ENCODE results near the gene CDC42. TPM values are rescaled to one million over a fixed set of nuclear protein-coding genes. Genes with fewer than 3 reads are reported as not detected.

The CDC42 gene
- total and polyA plus RNA-seq, 4 donors = 387 to 542 (median 425) TPM

DNA sequence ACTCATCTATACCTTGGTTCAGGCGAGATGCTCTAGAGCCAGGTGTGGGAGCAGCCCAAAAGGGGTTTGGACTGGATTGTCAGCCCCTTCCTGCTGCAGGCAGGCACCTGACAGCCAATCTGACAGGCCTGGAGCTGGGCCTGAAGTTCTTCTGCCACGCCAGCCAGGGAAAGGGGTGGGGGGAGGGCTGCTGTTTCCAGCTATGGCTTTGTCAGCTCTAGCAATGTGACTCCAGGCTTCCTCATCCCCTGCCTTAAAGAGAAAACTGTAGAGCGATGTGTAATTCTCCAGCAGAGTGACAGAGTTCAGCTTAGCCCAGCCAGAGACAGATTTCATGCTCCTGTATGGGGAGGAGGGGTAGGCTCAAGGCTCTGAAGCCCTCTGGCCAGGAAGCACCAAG, 60.0 kb downstream of the CDC42 start:
- Histone ChIP-seq H3K4me3 (ENCODE audit: low read depth, low read length) (no peak overlapping the region), H3K27me3 (ENCODE audit: control insufficient read depth, insufficient read depth, low read length) (no peaks in the 10 kb centered on the region), H3K4me1 (ENCODE audit: control insufficient read depth, insufficient read depth, low read length) (peaks cover 50% of the 10 kb centered on the region), H3K36me3 (ENCODE audit: control insufficient read depth, insufficient read depth, low read length) (peaks cover 16% of the 10 kb centered on the region), H3K27ac (ENCODE audit: low read depth, low read length) (peak overlapping the region; percentile 29), H3K9me3 (ENCODE audit: control insufficient read depth, insufficient read depth, low read length) (no peaks in the 10 kb centered on the region)
- DNase-seq (ENCODE audit: low read depth in 4 of 6, low spot score in 6 of 6) = no peak
- WGBS (ENCODE audit: insufficient coverage) = 69% methylated on average over 3 of the region's 3 CpGs

DNA sequence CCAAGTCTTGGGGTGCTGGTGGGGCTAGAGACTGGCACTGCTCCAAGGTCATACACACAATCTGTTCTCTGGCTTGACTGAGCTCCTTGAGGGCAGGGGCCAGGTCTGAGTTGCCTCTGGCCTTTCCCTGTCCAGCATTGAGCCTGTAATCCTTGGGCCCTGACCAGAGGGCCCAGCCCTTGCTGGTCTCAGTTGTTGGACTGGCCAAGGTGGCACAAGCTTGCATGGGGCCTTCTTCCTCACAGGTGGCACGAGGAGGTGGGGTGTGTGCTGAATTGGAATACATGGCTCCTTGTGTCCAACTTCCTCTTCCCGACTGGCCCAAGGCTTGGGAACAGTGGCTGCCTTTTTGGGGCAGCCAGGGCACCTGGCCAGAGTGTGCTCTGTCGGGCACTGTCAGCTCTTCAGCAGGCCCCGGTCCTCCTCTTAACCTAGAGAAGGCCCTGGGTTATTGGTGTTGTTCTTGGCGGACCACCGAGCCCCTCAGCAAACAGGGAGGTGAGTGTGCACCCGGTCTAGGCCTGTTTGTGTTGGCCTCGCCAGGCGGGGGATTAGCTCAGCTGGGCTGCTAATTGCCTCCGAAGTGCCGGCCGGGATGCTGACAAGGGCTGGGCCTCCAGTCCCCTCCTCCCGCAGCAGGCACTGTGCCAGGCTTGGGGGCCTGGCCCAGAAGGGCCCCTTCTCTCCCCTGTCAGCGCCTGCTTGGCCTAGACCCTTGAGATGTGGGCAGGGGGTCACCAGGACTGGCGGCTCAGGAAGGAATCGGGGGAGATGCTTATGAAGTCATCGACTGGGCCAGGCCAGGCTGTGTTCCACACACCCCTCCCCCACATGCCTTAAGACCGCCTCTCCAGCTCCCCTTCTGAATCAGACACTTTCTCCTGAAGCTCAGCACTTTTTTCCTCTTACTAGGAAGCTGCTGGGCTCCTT, 61.8 kb downstream of the CDC42 start:
- Histone ChIP-seq H3K4me3 (ENCODE audit: low read depth, low read length) (no peak overlapping the region), H3K27me3 (ENCODE audit: control insufficient read depth, insufficient read depth, low read length) (no peaks in the 10 kb centered on the region), H3K4me1 (ENCODE audit: control insufficient read depth, insufficient read depth, low read length) (peaks cover 48% of the 10 kb centered on the region), H3K9me3 (ENCODE audit: control insufficient read depth, insufficient read depth, low read length) (no peaks in the 10 kb centered on the region), H3K36me3 (ENCODE audit: control insufficient read depth, insufficient read depth, low read length) (peaks cover 30% of the 10 kb centered on the region), H3K27ac (ENCODE audit: low read depth, low read length) (peak overlapping the region; percentile 76)
- 19% methylated on average over 14 of the region's 18 CpGs for WGBS (ENCODE audit: insufficient coverage)
- peak in 2 of 6 donors; percentile 69 to 84 for DNase-seq (ENCODE audit: low read depth in 4 of 6, low spot score in 6 of 6)

DNA sequence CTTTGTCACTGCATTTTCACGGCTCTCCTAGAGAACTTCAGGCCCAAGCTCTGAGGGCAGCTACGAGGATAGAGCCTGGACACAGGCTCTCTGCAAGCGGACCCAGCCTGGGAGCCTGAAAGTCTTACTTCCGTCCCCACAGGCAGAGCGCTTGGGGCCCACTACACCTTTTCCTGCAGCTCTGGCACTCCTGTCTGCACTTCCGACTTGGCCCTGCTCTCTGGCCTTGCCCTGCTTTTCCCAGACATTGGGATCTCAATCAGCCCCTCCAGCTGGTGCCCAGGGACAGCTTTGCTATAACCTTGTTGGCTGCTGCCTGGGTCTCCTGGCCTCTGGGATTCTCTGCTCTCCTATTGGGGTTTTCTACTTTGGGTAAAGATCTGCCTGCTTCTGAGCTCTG, 62.8 kb downstream of the CDC42 start:
- Histone ChIP-seq H3K36me3 (ENCODE audit: control insufficient read depth, insufficient read depth, low read length) (peaks cover 39% of the 10 kb centered on the region), H3K9me3 (ENCODE audit: control insufficient read depth, insufficient read depth, low read length) (no peaks in the 10 kb centered on the region), H3K4me3 (ENCODE audit: low read depth, low read length) (no peak overlapping the region), H3K4me1 (ENCODE audit: control insufficient read depth, insufficient read depth, low read length) (peaks cover 48% of the 10 kb centered on the region), H3K27me3 (ENCODE audit: control insufficient read depth, insufficient read depth, low read length) (no peaks in the 10 kb centered on the region), H3K27ac (ENCODE audit: low read depth, low read length) (peak overlapping the region; percentile 76)
- no peak for DNase-seq (ENCODE audit: low read depth in 4 of 6, low spot score in 6 of 6)
- WGBS (ENCODE audit: insufficient coverage) = 82% methylated on average over 6 of the region's 6 CpGs

DNA sequence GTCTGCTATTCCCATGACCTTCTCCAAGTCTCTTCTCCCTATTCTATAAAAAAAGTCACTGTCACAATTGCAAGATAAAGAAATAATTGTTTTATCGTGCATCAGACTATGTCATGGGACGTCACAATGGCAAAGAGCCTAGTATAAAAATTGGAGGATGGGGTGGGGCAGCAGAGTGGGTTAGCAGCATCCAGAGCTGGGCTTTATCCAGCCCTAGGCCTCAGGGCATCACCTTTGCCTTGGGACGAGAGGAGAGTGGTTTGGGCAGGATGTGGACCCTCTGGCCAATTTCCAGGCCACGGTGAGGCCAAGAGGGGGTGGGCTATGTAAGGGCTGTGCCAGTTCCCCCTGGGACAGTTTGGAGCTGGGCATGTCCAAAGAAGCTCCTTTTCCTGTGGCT, 64.7 kb downstream of the CDC42 start:
- no peak for DNase-seq (ENCODE audit: low read depth in 4 of 6, low spot score in 6 of 6)
- Histone ChIP-seq H3K27ac (ENCODE audit: low read depth, low read length) (no peak overlapping the region), H3K27me3 (ENCODE audit: control insufficient read depth, insufficient read depth, low read length) (no peaks in the 10 kb centered on the region), H3K4me3 (ENCODE audit: low read depth, low read length) (no peak overlapping the region), H3K9me3 (ENCODE audit: control insufficient read depth, insufficient read depth, low read length) (no peaks in the 10 kb centered on the region), H3K36me3 (ENCODE audit: control insufficient read depth, insufficient read depth, low read length) (peaks cover 46% of the 10 kb centered on the region), H3K4me1 (ENCODE audit: control insufficient read depth, insufficient read depth, low read length) (peaks cover 62% of the 10 kb centered on the region)
- WGBS (ENCODE audit: insufficient coverage) = 61% methylated on average over 4 of the region's 4 CpGs

- H3K9me3 ChIP-seq (ENCODE audit: control insufficient read depth, insufficient read depth, low read length) = no peaks in the 10 kb centered on the region
- DNase-seq (ENCODE audit: low read depth in 4 of 6, low spot score in 6 of 6) = peak in 2 of 6 donors; percentile 61 to 67
- no peaks in the 10 kb centered on the region for H3K27me3 ChIP-seq (ENCODE audit: control insufficient read depth, insufficient read depth, low read length)
- H3K4me3 ChIP-seq (ENCODE audit: low read depth, low read length) = no peak overlapping the region
- peaks cover 62% of the 10 kb centered on the region for H3K4me1 ChIP-seq (ENCODE audit: control insufficient read depth, insufficient read depth, low read length)
- H3K36me3 ChIP-seq (ENCODE audit: control insufficient read depth, insufficient read depth, low read length) = peaks cover 47% of the 10 kb centered on the region
- H3K27ac ChIP-seq (ENCODE audit: low read depth, low read length) = peak overlapping the region; percentile 52
- WGBS (ENCODE audit: insufficient coverage) = 48% methylated on average over 4 of the region's 5 CpGs
These were observed 65.3 kb downstream of the CDC42 start for GRCh38 chr1:22117851-22118250.

DNA sequence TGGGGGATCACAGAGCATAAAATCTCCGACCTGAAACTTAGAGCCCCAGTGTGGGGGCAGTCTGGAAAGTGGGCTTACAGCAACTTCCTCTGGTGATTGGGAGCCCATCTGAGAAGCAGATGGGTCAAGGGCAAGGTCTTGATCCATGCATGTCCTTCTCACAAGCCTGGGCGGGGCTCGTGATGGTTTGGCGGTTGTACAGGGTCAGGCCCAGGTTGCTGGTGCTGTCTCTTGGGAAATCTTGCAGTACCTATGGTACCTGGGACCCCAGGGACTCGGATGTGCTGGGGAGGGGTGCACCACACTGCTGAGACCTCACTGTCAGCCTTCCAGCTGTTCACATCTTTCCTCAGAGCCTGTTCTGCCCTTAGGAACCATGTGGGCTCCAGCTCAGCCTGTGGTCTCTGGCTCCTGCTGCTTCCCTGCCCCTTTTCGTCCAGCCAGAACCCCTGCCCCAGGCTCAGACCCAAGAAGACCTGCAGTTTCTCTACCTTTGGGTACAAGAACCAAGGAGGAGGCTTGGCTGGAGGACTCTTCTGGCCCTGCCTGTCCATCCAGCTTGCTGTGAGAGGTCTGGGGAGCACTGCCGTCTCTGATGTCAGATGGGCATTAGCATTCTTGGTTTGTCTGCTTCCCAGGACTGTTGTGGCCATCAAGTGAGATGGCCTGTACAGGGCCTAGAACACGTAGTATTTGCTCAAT, 65.9 kb downstream of the CDC42 start:
- no peak overlapping the region for H3K27ac ChIP-seq (ENCODE audit: low read depth, low read length)
- H3K9me3 ChIP-seq (ENCODE audit: control insufficient read depth, insufficient read depth, low read length) = no peaks in the 10 kb centered on the region
- peaks cover 49% of the 10 kb centered on the region for H3K36me3 ChIP-seq (ENCODE audit: control insufficient read depth, insufficient read depth, low read length)
- no peak for DNase-seq (ENCODE audit: low read depth in 4 of 6, low spot score in 6 of 6)
- 84% methylated on average over 6 of the region's 8 CpGs for WGBS (ENCODE audit: insufficient coverage)
- H3K27me3 ChIP-seq (ENCODE audit: control insufficient read depth, insufficient read depth, low read length) = no peaks in the 10 kb centered on the region
- H3K4me3 ChIP-seq (ENCODE audit: low read depth, low read length) = no peak overlapping the region
- peaks cover 62% of the 10 kb centered on the region for H3K4me1 ChIP-seq (ENCODE audit: control insufficient read depth, insufficient read depth, low read length)

DNA sequence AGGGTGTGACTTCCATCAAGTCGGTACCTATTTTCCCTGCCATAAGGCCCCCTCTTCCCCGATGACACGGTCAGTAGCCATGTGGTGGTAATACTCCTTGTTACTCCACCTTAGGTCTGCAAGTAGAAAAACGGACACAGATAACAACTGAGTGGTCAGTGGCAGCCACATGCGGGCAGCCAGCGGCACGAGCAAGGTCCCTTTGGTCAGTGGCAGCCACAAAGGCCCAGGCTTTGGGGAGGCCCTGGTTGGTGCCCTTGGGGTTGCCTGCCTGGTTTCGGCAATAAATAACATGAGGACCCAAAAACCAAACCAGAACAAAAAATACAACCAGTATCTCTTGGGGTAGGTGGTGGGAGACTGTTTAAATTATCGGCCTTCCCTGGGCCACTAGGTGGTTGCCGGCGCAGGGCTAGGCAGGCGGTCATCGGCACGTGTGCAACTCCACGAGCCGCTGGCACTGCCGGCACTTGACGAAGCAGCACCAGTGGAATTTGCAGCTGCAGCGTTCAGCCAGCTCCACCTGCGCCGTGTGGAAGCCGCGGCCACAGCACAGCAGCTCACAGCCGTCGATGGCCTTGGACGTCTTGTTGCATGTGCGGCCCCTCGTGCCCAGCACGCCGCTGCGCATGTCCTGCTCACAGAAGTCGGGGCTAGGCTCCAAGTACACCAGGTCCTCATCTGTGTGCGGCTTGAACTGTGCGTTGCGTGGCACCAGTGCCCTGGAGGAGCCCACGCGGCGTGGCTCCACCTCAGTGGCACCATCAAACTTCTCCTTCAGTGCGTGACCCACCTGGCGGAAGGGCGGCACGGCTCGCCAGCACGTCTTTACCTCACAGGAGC, 67.3 kb downstream of the CDC42 start:
- Histone ChIP-seq H3K4me3 (ENCODE audit: low read depth, low read length) (no peak overlapping the region), H3K27me3 (ENCODE audit: control insufficient read depth, insufficient read depth, low read length) (no peaks in the 10 kb centered on the region), H3K27ac (ENCODE audit: low read depth, low read length) (no peak overlapping the region), H3K9me3 (ENCODE audit: control insufficient read depth, insufficient read depth, low read length) (no peaks in the 10 kb centered on the region), H3K36me3 (ENCODE audit: control insufficient read depth, insufficient read depth, low read length) (peaks cover 60% of the 10 kb centered on the region), H3K4me1 (ENCODE audit: control insufficient read depth, insufficient read depth, low read length) (peaks cover 48% of the 10 kb centered on the region)
- 95% methylated on average over 43 of the region's 44 CpGs for WGBS (ENCODE audit: insufficient coverage)
- no peak for DNase-seq (ENCODE audit: low read depth in 4 of 6, low spot score in 6 of 6)

- Histone ChIP-seq H3K4me1 (ENCODE audit: control insufficient read depth, insufficient read depth, low read length) (peaks cover 42% of the 10 kb centered on the region), H3K4me3 (ENCODE audit: low read depth, low read length) (no peak overlapping the region), H3K9me3 (ENCODE audit: control insufficient read depth, insufficient read depth, low read length) (no peaks in the 10 kb centered on the region), H3K27ac (ENCODE audit: low read depth, low read length) (no peak overlapping the region), H3K27me3 (ENCODE audit: control insufficient read depth, insufficient read depth, low read length) (no peaks in the 10 kb centered on the region), H3K36me3 (ENCODE audit: control insufficient read depth, insufficient read depth, low read length) (peaks cover 59% of the 10 kb centered on the region)
- no peak for DNase-seq (ENCODE audit: low read depth in 4 of 6, low spot score in 6 of 6)
- 78% methylated on average over 9 of the region's 11 CpGs for WGBS (ENCODE audit: insufficient coverage)
These were observed 67.9 kb downstream of the CDC42 start for GRCh38 chr1:22120469-22120790.

- Histone ChIP-seq H3K4me1 (ENCODE audit: control insufficient read depth, insufficient read depth, low read length) (peaks cover 41% of the 10 kb centered on the region), H3K27me3 (ENCODE audit: control insufficient read depth, insufficient read depth, low read length) (no peaks in the 10 kb centered on the region), H3K27ac (ENCODE audit: low read depth, low read length) (peak overlapping the region; percentile 35), H3K9me3 (ENCODE audit: control insufficient read depth, insufficient read depth, low read length) (no peaks in the 10 kb centered on the region), H3K36me3 (ENCODE audit: control insufficient read depth, insufficient read depth, low read length) (peaks cover 65% of the 10 kb centered on the region), H3K4me3 (ENCODE audit: low read depth, low read length) (no peak overlapping the region)
- 35% methylated on average over 11 of the region's 15 CpGs for WGBS (ENCODE audit: insufficient coverage)
- peak in 2 of 6 donors; percentile 53 to 85 for DNase-seq (ENCODE audit: low read depth in 4 of 6, low spot score in 6 of 6)
These were observed 69.0 kb downstream of the CDC42 start for GRCh38 chr1:22121421-22121911.
